ENCODE results near the gene OPCML.

OPCML gene

DNA sequence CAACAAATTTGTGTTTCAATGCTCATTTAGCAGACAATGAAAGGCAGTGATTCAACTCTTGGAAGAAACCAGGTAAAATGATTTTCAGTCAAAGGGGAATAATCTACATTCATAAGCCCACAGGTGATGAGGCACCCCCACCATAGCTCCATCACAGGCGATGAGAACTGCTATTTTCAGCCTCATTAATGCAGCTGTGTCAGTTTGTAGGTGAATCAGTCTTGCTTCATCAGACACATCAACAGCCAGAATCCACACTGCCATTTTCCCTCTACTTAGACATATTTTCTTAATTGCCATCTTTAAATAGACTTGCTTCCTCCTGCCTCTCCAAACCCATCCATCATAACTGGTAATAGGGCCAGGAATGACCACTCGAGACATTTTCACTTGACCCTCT, 701.0 kb downstream of the OPCML start:
- no peaks in the 10 kb centered on the region for H3K27me3 ChIP-seq

DNA sequence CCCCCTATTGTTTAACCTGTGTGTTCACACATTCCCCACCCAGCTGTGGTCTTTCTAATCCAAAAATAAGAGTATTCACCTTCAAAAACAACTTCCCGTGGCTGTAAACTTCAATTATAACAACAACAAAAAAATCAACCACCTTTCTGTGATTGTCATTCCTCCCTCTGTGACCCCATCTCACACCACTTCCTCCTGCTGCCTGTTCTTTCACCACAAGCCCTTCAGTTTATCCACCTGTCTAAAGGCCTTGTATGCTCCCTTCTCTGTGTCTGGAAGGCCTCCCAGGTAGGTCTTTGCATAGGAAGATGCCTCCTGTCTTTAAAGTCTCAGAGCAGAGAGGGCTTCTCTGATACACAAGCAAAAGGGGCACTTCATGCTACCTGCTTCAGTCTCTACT, 707.7 kb downstream of the OPCML start:
- TF ChIP-seq, protein P1, sequence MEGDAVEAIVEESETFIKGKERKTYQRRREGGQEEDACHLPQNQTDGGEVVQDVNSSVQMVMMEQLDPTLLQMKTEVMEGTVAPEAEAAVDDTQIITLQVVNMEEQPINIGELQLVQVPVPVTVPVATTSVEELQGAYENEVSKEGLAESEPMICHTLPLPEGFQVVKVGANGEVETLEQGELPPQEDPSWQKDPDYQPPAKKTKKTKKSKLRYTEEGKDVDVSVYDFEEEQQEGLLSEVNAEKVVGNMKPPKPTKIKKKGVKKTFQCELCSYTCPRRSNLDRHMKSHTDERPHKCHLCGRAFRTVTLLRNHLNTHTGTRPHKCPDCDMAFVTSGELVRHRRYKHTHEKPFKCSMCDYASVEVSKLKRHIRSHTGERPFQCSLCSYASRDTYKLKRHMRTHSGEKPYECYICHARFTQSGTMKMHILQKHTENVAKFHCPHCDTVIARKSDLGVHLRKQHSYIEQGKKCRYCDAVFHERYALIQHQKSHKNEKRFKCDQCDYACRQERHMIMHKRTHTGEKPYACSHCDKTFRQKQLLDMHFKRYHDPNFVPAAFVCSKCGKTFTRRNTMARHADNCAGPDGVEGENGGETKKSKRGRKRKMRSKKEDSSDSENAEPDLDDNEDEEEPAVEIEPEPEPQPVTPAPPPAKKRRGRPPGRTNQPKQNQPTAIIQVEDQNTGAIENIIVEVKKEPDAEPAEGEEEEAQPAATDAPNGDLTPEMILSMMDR (IDR thresholded peaks at IDR 0.05): no peak
- Histone ChIP-seq H3K27me3 (no peaks in the 10 kb centered on the region), H3K4me1 (ENCODE audit: control insufficient read depth in 1 of 2, insufficient read depth in 1 of 2, low read depth in 1 of 2, low read length in 1 of 2) (no peaks in the 10 kb centered on the region), H3K36me3 (no peaks in the 10 kb centered on the region), H3K27ac (no peak overlapping the region), H3K9me3 (no peaks in the 10 kb centered on the region), H3K4me3 (ENCODE audit: low read depth in 1 of 2, low read length in 1 of 2) (no peak overlapping the region)

More for the DNA sequence above, 701.0 kb downstream of the OPCML start:
- H3K9me3 ChIP-seq: no peaks in the 10 kb centered on the region
- no peaks in the 10 kb centered on the region for H3K36me3 ChIP-seq
- no peak overlapping the region for H3K4me3 ChIP-seq (ENCODE audit: low read depth in 1 of 2, low read length in 1 of 2)
- no peak overlapping the region for H3K27ac ChIP-seq
- TF ChIP-seq, protein P1 (IDR thresholded peaks at IDR 0.05): no peak
- H3K4me1 ChIP-seq (ENCODE audit: control insufficient read depth in 1 of 2, insufficient read depth in 1 of 2, low read depth in 1 of 2, low read length in 1 of 2): no peaks in the 10 kb centered on the region

DNA sequence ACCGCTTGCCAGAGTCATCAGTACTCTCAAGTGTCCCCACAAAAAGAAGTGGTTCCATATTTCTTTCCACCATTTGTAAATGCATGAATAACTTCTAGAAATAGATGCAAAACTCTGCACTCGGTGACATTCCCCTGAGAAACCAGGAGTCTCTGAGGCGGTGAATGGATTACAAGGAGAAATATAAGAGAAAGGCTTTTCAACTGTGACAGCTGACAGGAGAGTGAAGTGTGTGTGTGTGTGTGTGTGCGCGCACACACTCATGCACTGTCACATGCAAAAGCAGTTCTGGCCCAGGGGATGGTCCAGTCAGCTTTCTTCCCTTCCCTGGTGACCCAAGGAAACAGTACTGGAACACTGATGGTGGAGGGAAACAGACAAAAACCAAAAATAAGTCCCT, 710.0 kb downstream of the OPCML start:
- Histone ChIP-seq H3K36me3 (no peaks in the 10 kb centered on the region), H3K4me1 (ENCODE audit: control insufficient read depth in 1 of 2, insufficient read depth in 1 of 2, low read depth in 1 of 2, low read length in 1 of 2) (no peaks in the 10 kb centered on the region)
- TF ChIP-seq, protein P1 (IDR thresholded peaks at IDR 0.05): no peak

DNA sequence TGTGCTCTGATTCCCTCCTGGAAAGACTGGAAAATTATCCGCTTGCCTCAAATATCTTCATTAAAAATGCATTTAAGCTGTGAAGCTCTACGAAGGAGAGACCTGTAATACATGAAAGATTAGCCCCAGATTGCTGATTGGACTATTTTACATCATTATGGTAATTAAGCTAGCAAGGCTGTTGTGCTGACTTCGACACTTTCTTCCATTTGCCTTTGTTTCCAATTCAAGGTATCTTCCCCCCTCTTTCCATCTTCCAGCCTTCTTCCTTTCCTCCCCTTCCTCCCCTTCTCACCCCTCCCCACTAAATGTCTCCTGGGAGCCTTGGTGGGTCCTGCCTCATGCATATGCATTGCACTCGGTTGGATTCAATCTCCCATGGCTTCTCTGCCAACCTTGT, 710.8 kb downstream of the OPCML start:
- TF ChIP-seq, protein P1 (IDR thresholded peaks at IDR 0.05): no peak
- H3K4me1 ChIP-seq (ENCODE audit: control insufficient read depth in 1 of 2, insufficient read depth in 1 of 2, low read depth in 1 of 2, low read length in 1 of 2): no peaks in the 10 kb centered on the region
- no peaks in the 10 kb centered on the region for H3K36me3 ChIP-seq
- no peaks in the 10 kb centered on the region for H3K27me3 ChIP-seq
- no peak overlapping the region for H3K27ac ChIP-seq
- H3K9me3 ChIP-seq: no peaks in the 10 kb centered on the region
- no peak overlapping the region for H3K4me3 ChIP-seq (ENCODE audit: low read depth in 1 of 2, low read length in 1 of 2)

More for the DNA sequence above, 710.0 kb downstream of the OPCML start:
- Histone ChIP-seq H3K27ac (no peak overlapping the region), H3K27me3 (no peaks in the 10 kb centered on the region), H3K4me3 (ENCODE audit: low read depth in 1 of 2, low read length in 1 of 2) (no peak overlapping the region), H3K9me3 (no peaks in the 10 kb centered on the region)

DNA sequence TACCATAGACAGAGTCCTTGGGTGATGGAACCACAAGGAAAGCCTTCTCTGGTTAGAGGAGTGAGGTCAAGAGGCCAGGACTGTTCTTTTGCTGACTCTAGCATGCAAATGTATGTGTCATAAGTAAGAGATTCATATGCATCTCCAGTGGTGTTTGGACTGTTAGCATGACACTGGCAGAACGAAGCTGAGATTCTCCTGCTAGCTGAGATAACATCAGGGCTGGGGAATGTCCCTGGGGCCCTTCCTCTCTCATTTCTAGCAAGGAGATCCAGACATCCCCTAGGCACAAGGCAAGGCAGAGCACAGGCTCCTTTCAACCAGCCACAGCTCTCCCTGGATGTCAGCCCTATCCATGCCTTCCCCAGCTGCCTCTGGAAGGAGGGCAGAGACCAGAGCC, 711.3 kb downstream of the OPCML start:
- Histone ChIP-seq H3K36me3 (no peaks in the 10 kb centered on the region), H3K27ac (no peak overlapping the region), H3K4me3 (ENCODE audit: low read depth in 1 of 2, low read length in 1 of 2) (no peak overlapping the region), H3K9me3 (no peaks in the 10 kb centered on the region), H3K4me1 (ENCODE audit: control insufficient read depth in 1 of 2, insufficient read depth in 1 of 2, low read depth in 1 of 2, low read length in 1 of 2) (no peaks in the 10 kb centered on the region), H3K27me3 (no peaks in the 10 kb centered on the region)
- TF ChIP-seq, protein P1 (IDR thresholded peaks at IDR 0.05): no peak

- H3K4me3 ChIP-seq (ENCODE audit: low read depth in 1 of 2, low read length in 1 of 2): no peak overlapping the region
- H3K27me3 ChIP-seq: no peaks in the 10 kb centered on the region
- H3K4me1 ChIP-seq (ENCODE audit: control insufficient read depth in 1 of 2, insufficient read depth in 1 of 2, low read depth in 1 of 2, low read length in 1 of 2): no peaks in the 10 kb centered on the region
- H3K36me3 ChIP-seq: no peaks in the 10 kb centered on the region
- TF ChIP-seq, protein P1 (IDR thresholded peaks at IDR 0.05): no peak
- no peaks in the 10 kb centered on the region for H3K9me3 ChIP-seq
- no peak overlapping the region for H3K27ac ChIP-seq
These were observed 713.4 kb downstream of the OPCML start for GRCh38 chr11:132818951-132819350.
